Peyer's patch (tissue), 4 donors: ENCODE data around the gene GLIS1. TPM values are rescaled to one million over a fixed set of nuclear protein-coding genes. Genes with fewer than 3 reads are reported as not detected.

Experiments
- DNase-seq, 3 donors: peaks; one replicate each; pipeline ENCODE4 v3.0.0-alpha.2; 2017 to 2019
- H3K27ac ChIP-seq, 4 donors: fragments of 200-600 bp; sonication (generic); one replicate each; pipeline ENCODE4 v1.5.1; 2016 to 2019
- H3K27me3 ChIP-seq, 2 donors: fragments of 200-600 bp; sonication (generic); one replicate each; pipeline ENCODE4 v1.5.1; 2019
- H3K36me3 ChIP-seq, 3 donors: fragments of 200-600 bp; sonication (generic); one replicate each; pipeline ENCODE4 v1.5.1; 2016 to 2019
- H3K4me1 ChIP-seq, 4 donors: fragments of 200-600 bp; sonication (generic); one replicate each; pipeline ENCODE4 v1.5.1; 2016 to 2019
- H3K4me3 ChIP-seq, 4 donors: fragments of 200-600 bp; sonication (generic); 1 replicate in 3 of 4; 2 replicates in 1 of 4; pipeline ENCODE4 v1.5.1; 2016 to 2019; ENCODE audit warnings: mild to moderate bottlenecking in 1 of 4
- H3K9me3 ChIP-seq, 4 donors: fragments of 200-600 bp; sonication (generic); one replicate each; pipeline ENCODE4 v1.5.1; 2016 to 2019; ENCODE audit warnings: mild to moderate bottlenecking in 1 of 4
- POLR2A ChIP-seq, 2 donors: fragments of 450-650 bp; IDR thresholded peaks; one replicate each; pipeline ENCODE4 v1.5.1; 2017; ENCODE audit warnings: antibody characterized with exemption in 2 of 2, mild to moderate bottlenecking in 2 of 2, moderate library complexity in 2 of 2
- total RNA-seq, 4 donors: library from RNA; depleted of rRNA; stranded (reverse); fragments of >200 nt; gene quantifications; one replicate each; pipeline ENCODE4 v1.1.0, GENCODE V29; 2016
- TF ChIP-seq, protein P1 (sequence below), 6 experiments: fragments of 450-650 bp in 4 of 6; fragments of 200-600 bp in 2 of 6; sonication (generic) in 1 of 6; IDR thresholded peaks; one replicate each; pipeline ENCODE4 v1.5.1; 2017 to 2019; ENCODE audit warnings: antibody characterized with exemption in 6 of 6, mild to moderate bottlenecking in 3 of 6, moderate library complexity in 1 of 6

GLIS1 gene
- total RNA-seq, 4 donors from 2014 or later = 0.54 to 1.7 (median 0.66) TPM; not detected in 1

DNA sequence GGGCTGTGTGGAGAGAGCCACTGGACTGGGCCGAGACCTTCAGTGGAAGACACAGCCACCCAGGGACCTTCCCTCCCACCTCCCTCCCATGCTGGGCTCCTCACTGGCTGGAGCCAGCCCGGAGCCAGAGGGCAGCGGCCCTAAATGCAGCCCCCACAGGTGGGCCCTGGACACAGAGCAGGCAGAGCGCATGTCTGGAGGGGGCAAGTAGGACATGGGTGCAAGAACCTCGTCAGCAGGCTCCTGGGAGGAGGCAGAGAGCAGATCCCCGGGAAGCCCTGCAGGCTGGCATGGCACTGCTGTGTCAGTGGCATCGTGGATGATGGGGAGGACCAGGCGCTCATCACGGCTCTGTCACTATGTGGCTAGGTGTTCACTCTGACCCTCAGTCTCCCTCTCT, 234.1 kb downstream of the GLIS1 start:
- Histone ChIP-seq H3K27ac (no peak overlapping the region), H3K9me3 (no peaks in the 10 kb centered on the region), H3K36me3 (no peaks in the 10 kb centered on the region), H3K27me3 (no peaks in the 10 kb centered on the region), H3K4me3 (no peak overlapping the region), H3K4me1 (no peaks in the 10 kb centered on the region)
- DNase-seq = no peak
- TF ChIP-seq, protein P1, sequence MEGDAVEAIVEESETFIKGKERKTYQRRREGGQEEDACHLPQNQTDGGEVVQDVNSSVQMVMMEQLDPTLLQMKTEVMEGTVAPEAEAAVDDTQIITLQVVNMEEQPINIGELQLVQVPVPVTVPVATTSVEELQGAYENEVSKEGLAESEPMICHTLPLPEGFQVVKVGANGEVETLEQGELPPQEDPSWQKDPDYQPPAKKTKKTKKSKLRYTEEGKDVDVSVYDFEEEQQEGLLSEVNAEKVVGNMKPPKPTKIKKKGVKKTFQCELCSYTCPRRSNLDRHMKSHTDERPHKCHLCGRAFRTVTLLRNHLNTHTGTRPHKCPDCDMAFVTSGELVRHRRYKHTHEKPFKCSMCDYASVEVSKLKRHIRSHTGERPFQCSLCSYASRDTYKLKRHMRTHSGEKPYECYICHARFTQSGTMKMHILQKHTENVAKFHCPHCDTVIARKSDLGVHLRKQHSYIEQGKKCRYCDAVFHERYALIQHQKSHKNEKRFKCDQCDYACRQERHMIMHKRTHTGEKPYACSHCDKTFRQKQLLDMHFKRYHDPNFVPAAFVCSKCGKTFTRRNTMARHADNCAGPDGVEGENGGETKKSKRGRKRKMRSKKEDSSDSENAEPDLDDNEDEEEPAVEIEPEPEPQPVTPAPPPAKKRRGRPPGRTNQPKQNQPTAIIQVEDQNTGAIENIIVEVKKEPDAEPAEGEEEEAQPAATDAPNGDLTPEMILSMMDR (IDR thresholded peaks at IDR 0.05) = no peak
- TF ChIP-seq POLR2A (IDR thresholded peaks at IDR 0.05) = no peak

DNA sequence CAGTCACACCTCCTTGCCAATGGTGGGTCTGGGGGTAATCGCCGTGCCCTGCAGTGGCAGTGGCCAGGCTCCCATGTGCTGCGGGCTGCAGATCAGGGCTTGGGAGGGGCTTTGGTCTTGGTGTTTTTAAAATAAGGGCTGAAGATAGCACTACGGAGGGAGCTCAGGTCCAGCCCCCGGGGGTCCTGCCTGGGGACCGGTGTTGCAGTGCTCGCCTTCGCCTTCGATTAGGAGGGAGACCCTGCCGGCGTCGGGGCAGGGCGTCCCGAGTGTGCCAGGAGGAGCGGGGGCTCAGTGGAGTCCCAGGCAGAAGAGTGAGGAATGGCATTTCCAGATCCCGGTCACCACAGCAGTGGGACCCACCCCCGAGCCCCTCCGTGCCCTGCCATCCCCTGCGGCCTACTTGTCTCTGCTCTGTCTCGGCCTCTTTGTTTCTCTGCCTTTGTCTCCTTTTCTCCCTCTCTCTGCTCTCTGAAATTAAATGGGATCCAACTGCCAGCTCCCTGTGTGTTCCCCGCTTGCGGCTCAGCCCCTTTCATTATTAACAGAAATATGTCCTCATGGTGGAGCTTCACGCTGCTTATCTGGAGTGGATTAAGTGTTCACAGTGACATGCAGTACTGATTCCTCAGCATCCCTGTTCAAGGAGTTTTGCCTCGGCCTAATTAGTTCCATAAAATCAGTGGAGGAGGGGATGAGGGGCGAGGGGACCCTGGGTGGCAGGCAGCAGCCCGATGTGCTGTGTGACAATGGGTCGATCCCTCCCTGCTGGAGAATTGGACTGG, 235.3 kb downstream of the GLIS1 start:
- TF ChIP-seq, protein P1 (IDR thresholded peaks at IDR 0.05) = no peak
- no peak for TF ChIP-seq POLR2A (IDR thresholded peaks at IDR 0.05)
- Histone ChIP-seq H3K36me3 (no peaks in the 10 kb centered on the region), H3K27me3 (no peaks in the 10 kb centered on the region), H3K27ac (no peak overlapping the region), H3K4me3 (no peak overlapping the region), H3K9me3 (no peaks in the 10 kb centered on the region), H3K4me1 (no peaks in the 10 kb centered on the region)
- DNase-seq = no peak

DNA sequence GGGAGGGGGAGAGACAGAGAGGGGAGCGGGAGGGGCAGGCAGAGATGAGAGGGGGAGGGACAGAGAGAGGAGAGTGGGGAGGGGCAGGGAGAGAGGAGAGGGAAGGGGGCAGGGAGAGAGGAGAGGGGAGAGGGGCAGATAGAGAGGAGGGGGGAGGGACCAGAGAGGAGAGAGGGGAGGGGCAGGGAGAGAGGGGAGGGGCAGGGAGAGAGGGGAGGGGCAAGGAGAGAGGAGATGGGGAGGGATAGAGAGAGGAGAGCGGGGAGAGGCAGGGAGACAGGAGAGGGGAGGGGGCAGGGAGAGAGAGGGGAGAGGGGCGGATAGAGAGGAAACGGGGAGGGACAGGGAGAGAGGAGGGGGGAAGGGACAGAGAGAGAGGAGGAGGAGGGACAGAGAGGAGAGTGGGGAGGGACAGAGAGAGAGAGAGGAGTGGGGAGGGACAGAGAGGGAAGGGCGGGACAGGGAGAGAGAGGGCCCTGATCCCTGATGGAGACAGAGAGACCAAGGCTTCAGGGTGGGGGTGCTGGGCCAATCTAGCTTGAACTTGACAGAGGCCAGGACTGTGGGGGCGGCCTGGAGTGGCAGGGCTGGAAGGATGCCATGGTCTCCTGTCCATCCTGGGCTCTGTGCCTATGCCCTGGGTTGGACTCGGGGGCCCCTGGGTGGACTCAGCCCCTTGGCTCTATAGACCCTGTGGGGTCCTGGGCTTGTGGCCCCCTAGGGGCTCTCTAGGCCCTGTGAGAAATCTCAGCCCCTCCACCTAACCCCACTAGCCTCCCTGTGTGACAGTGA, 236.1 kb downstream of the GLIS1 start:
- no peak for DNase-seq
- Histone ChIP-seq H3K27me3 (no peaks in the 10 kb centered on the region), H3K4me3 (no peak overlapping the region), H3K4me1 (no peaks in the 10 kb centered on the region), H3K9me3 (no peaks in the 10 kb centered on the region), H3K27ac (no peak overlapping the region), H3K36me3 (no peaks in the 10 kb centered on the region)
- no peak for TF ChIP-seq POLR2A (IDR thresholded peaks at IDR 0.05)
- TF ChIP-seq, protein P1 (IDR thresholded peaks at IDR 0.05) = no peak

DNA sequence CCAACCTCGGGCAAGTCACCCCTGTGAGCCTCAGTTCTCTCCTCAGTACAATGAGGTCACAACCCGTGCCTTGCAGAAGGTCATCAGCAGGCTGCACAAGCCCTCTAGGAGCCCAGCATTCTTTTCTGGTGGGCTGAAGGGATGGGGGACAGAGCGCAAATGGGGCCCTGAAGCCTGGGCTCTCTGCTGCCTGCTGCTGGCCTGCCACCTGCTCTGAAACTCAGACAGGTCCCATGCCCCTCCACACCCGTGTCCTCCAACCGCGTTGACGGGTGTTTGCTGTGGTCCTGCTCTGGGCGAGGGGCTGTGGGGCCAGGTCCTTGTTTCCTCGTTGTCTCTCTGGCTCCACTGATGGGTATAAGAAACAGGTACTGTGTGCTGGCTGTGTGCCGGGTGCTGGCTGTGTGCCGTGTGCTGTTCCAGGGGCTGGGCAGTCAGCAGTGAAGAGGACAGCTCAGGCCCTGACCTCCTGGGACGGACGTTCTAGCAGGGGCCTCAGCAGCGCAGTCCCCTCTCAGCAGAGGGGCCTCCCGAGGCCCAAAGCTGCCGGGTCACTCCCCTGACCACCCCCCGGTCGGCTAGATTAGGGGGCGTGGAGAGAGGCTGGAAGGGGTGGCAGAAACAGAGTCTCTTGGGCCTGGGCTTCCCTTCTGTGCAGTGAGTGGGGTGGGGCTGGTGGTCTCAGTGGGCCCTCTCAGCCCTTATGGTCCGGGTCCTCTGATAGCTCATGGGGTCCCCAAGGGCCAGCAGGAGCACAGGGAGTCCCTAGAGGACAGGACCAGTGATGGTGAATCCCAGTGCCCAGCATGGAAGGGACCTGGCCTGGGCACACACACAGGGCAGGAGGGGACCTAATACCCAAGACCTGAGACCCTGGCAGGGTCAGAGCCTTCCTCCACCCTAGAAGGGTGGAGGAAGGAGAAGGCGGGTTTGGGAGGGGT, 237.6 kb downstream of the GLIS1 start:
- H3K36me3 ChIP-seq = no peaks in the 10 kb centered on the region
- H3K27me3 ChIP-seq = no peaks in the 10 kb centered on the region
- H3K4me3 ChIP-seq = no peak overlapping the region
- H3K9me3 ChIP-seq = no peaks in the 10 kb centered on the region
- TF ChIP-seq POLR2A (IDR thresholded peaks at IDR 0.05) = no peak
- TF ChIP-seq, protein P1 (IDR thresholded peaks at IDR 0.05) = no peak
- H3K27ac ChIP-seq = no peak overlapping the region
- DNase-seq = no peak
- H3K4me1 ChIP-seq = no peaks in the 10 kb centered on the region
